Natural killer cell (primary cell): Measurements from ENCODE around the gene DPP4. TPM values are rescaled to one million over a fixed set of nuclear protein-coding genes. Genes with fewer than 3 reads are reported as not detected.

Experiments
- ATAC-seq, 3 donors: fragments of 150-1000 bp in 2 of 3; fragments of 200-7000 bp in 1 of 3; cut with Tn5 transposase; 1 replicate in 1 of 3; 2 replicates in 2 of 3; pipeline ENCODE4 v1.10.0; 2021; ENCODE audit warnings: mild to moderate bottlenecking in 2 of 3, moderate library complexity in 2 of 3
- DNase-seq, 2 donors: peaks; one replicate each; pipeline versions ENCODE4 v3.0.0 to v3.0.0-alpha.2; 2013 to 2021; ENCODE audit warnings: mixed read lengths in 1 of 2
- H3K27ac ChIP-seq: one replicate; pipeline ENCODE4 v1.5.1; 2013; ENCODE audit warnings: mild to moderate bottlenecking, low read length
- H3K27me3 ChIP-seq: one replicate; pipeline ENCODE4 v1.6.1; 2013; ENCODE audit warnings: low read length; ENCODE audit not compliant: control insufficient read depth, insufficient read depth
- H3K36me3 ChIP-seq: one replicate; pipeline ENCODE4 v1.6.1; 2013; ENCODE audit warnings: low read length; ENCODE audit not compliant: control insufficient read depth, insufficient read depth
- H3K4me1 ChIP-seq: one replicate; pipeline ENCODE4 v1.6.1; 2013; ENCODE audit warnings: low read length; ENCODE audit not compliant: control insufficient read depth, insufficient read depth
- H3K4me3 ChIP-seq: one replicate; pipeline ENCODE4 v1.5.1; 2013; ENCODE audit warnings: low read length
- H3K9me3 ChIP-seq: one replicate; pipeline ENCODE4 v1.6.1; 2013; ENCODE audit warnings: low read length; ENCODE audit not compliant: control insufficient read depth, insufficient read depth
- H3K27ac Mint-ChIP-seq, 2 donors: one replicate each; pipeline ENCODE4 v1.8.0; 2022; ENCODE audit warnings: mild to moderate bottlenecking in 2 of 2, mixed read lengths in 2 of 2, moderate library complexity in 1 of 2
- H3K27me3 Mint-ChIP-seq, 2 donors: one replicate each; pipeline ENCODE4 v1.8.0; 2022; ENCODE audit warnings: low read depth in 2 of 2, mixed read lengths in 2 of 2
- H3K36me3 Mint-ChIP-seq: one replicate; pipeline ENCODE4 v1.8.0; 2022; ENCODE audit warnings: mixed read lengths
- H3K4me1 Mint-ChIP-seq, 2 donors: one replicate each; pipeline ENCODE4 v1.8.0; 2022; ENCODE audit warnings: mixed read lengths in 2 of 2
- H3K4me3 Mint-ChIP-seq: one replicate; pipeline ENCODE4 v1.8.0; 2022; ENCODE audit warnings: mild to moderate bottlenecking, moderate library complexity, mixed read lengths
- H3K9me3 Mint-ChIP-seq, 2 donors: one replicate each; pipeline ENCODE4 v1.8.0; 2022; ENCODE audit warnings: mixed read lengths in 2 of 2
- WGBS: methylation state at CpG from one replicate; pipeline ENCODE4 v1.1.7; 2013; ENCODE audit warnings: missing lambda C conversion rate; ENCODE audit not compliant: insufficient coverage; 5-methylcytosine and 5-hydroxymethylcytosine counted together
- intact Hi-C: fragments of 100-400 bp; cut with micrococcal nuclease; formaldehyde crosslinking; loops from one replicate; pipeline ENCODE4 v1.14.2; 2022
- total RNA-seq, 4 donors: library from RNA; stranded (reverse); fragments of 120-200 nt in 1 of 4; gene quantifications; one replicate each; pipeline versions ENCODE4 v1.2.3 to v1.2.4, GENCODE V29; 2013 to 2022
- TF ChIP-seq, protein P1 (sequence below): fragments of 200-600 bp; IDR thresholded peaks from one replicate; pipeline ENCODE4 v1.8.0; 2022; ENCODE audit warnings: antibody characterized with exemption

DPP4 gene
- total RNA-seq, 3 donors from 2014 or later (not counting 1 experiment from before 2014, with no cell fraction given), result 1.8 to 2.3 (median 1.8) TPM

- H3K9me3 ChIP-seq, result no peaks in the 10 kb centered on the region
- no peaks in the 10 kb centered on the region for H3K36me3 ChIP-seq
- ATAC-seq, result no peak
- H3K4me1 ChIP-seq, result no peaks in the 10 kb centered on the region
- H3K27me3 Mint-ChIP-seq, result no peaks in the 10 kb centered on the region
- no peak overlapping the region for H3K27ac Mint-ChIP-seq
- no peaks in the 10 kb centered on the region for H3K27me3 ChIP-seq
- H3K4me1 Mint-ChIP-seq, result no peaks in the 10 kb centered on the region
- intact Hi-C loops, result no loop called here
- no peak for DNase-seq
- no peak overlapping the region for H3K4me3 Mint-ChIP-seq
- H3K36me3 Mint-ChIP-seq, result no peaks in the 10 kb centered on the region
- 93% methylated on average over 9 of the region's 9 CpGs for WGBS
- no peak overlapping the region for H3K27ac ChIP-seq
- H3K9me3 Mint-ChIP-seq, result no peaks in the 10 kb centered on the region
- TF ChIP-seq, protein P1, sequence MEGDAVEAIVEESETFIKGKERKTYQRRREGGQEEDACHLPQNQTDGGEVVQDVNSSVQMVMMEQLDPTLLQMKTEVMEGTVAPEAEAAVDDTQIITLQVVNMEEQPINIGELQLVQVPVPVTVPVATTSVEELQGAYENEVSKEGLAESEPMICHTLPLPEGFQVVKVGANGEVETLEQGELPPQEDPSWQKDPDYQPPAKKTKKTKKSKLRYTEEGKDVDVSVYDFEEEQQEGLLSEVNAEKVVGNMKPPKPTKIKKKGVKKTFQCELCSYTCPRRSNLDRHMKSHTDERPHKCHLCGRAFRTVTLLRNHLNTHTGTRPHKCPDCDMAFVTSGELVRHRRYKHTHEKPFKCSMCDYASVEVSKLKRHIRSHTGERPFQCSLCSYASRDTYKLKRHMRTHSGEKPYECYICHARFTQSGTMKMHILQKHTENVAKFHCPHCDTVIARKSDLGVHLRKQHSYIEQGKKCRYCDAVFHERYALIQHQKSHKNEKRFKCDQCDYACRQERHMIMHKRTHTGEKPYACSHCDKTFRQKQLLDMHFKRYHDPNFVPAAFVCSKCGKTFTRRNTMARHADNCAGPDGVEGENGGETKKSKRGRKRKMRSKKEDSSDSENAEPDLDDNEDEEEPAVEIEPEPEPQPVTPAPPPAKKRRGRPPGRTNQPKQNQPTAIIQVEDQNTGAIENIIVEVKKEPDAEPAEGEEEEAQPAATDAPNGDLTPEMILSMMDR, result no peak
- no peak overlapping the region for H3K4me3 ChIP-seq
Measured at GRCh38 chr2:162030363-162031190, 43.4 kb downstream of the DPP4 start.

- TF ChIP-seq, protein P1, result no peak
- no peaks in the 10 kb centered on the region for H3K4me1 ChIP-seq
- Mint-ChIP-seq H3K4me1 (no peaks in the 10 kb centered on the region), H3K27ac (no peak overlapping the region), H3K36me3 (no peaks in the 10 kb centered on the region), H3K27me3 (no peaks in the 10 kb centered on the region), H3K9me3 (no peaks in the 10 kb centered on the region), H3K4me3 (no peak overlapping the region)
- H3K27ac ChIP-seq, result no peak overlapping the region
- H3K9me3 ChIP-seq, result no peaks in the 10 kb centered on the region
- WGBS, result 78% methylated on average over 8 of the region's 9 CpGs
- DNase-seq (no peak), ATAC-seq (no peak)
- intact Hi-C loops, result no loop called here
- no peak overlapping the region for H3K4me3 ChIP-seq
- no peaks in the 10 kb centered on the region for H3K27me3 ChIP-seq
- H3K36me3 ChIP-seq, result no peaks in the 10 kb centered on the region
Measured at GRCh38 chr2:162029287-162029901, 44.6 kb downstream of the DPP4 start.

GRCh38 chr2:162028511-162028910 lies 45.5 kb downstream of the DPP4 start:
- DNase-seq (no peak), ATAC-seq (no peak)
- TF ChIP-seq, protein P1, result no peak
- H3K9me3 ChIP-seq, result no peaks in the 10 kb centered on the region
- Mint-ChIP-seq H3K27ac (no peak overlapping the region), H3K9me3 (no peaks in the 10 kb centered on the region), H3K27me3 (no peaks in the 10 kb centered on the region), H3K4me3 (no peak overlapping the region), H3K4me1 (no peaks in the 10 kb centered on the region), H3K36me3 (no peaks in the 10 kb centered on the region)
- intact Hi-C loops, result no loop called here
- no peaks in the 10 kb centered on the region for H3K36me3 ChIP-seq
- WGBS, result 97% methylated on average over 4 of the region's 4 CpGs
- no peaks in the 10 kb centered on the region for H3K27me3 ChIP-seq
- no peak overlapping the region for H3K4me3 ChIP-seq
- no peaks in the 10 kb centered on the region for H3K4me1 ChIP-seq
- no peak overlapping the region for H3K27ac ChIP-seq
